Lung (tissue), 12 donors: Measurements from ENCODE around the gene EVI5. TPM values are rescaled to one million over a fixed set of nuclear protein-coding genes. Genes with fewer than 3 reads are reported as not detected.

Experiments
- ATAC-seq: fragments of 200-7000 bp; cut with Tn5 transposase; one replicate; pipeline ENCODE4 v1.9.1; 2020; ENCODE audit warnings: moderate number of reproducible peaks; ENCODE audit not compliant: insufficient read depth, low FRiP score
- DNase-seq, 3 donors: peaks; one replicate each; pipeline ENCODE4 v3.0.0-alpha.2; 2013 to 2017
- H3K27ac ChIP-seq, 2 donors: one replicate each; pipeline ENCODE4 v1.5.1; 2013; ENCODE audit warnings: mild to moderate bottlenecking in 2 of 2, moderate library complexity in 2 of 2, control low read depth in 1 of 2, inconsistent platforms in 1 of 2, low read depth in 1 of 2, low read length in 1 of 2
- H3K27me3 ChIP-seq, 3 donors: one replicate each; pipeline ENCODE4 v1.5.1; 2013; ENCODE audit warnings: low read length in 2 of 3; ENCODE audit not compliant: control insufficient read depth in 3 of 3, insufficient read depth in 3 of 3
- H3K36me3 ChIP-seq, 4 donors: one replicate each; pipeline ENCODE4 v1.5.1; 2013; ENCODE audit warnings: low read length in 4 of 4, mild to moderate bottlenecking in 1 of 4, moderate library complexity in 1 of 4; ENCODE audit not compliant: control insufficient read depth in 4 of 4, insufficient read depth in 4 of 4
- H3K4me1 ChIP-seq, 5 donors: one replicate each; pipeline ENCODE4 v1.5.1; 2013; ENCODE audit warnings: low read length in 5 of 5, mild to moderate bottlenecking in 2 of 5, moderate library complexity in 1 of 5; ENCODE audit not compliant: control insufficient read depth in 5 of 5, insufficient read depth in 5 of 5
- H3K4me3 ChIP-seq: one replicate; pipeline ENCODE4 v1.5.1; 2013; ENCODE audit warnings: mild to moderate bottlenecking, control low read depth, moderate library complexity
- H3K9ac ChIP-seq, 2 donors: one replicate each; pipeline ENCODE4 v1.5.1; 2013; ENCODE audit warnings: low read length in 2 of 2, control low read depth in 1 of 2; ENCODE audit not compliant: insufficient read depth in 1 of 2
- H3K9me3 ChIP-seq, 4 donors: one replicate each; pipeline ENCODE4 v1.5.1; 2013; ENCODE audit warnings: low read length in 3 of 4, mild to moderate bottlenecking in 1 of 4, moderate library complexity in 1 of 4; ENCODE audit not compliant: control insufficient read depth in 4 of 4, insufficient read depth in 3 of 4
- WGBS, 2 donors: extraction: QIAGEN DNeasy Blood & Tissue Kit; methylation state at CpG; one replicate each; pipeline ENCODE4 v1.1.7; 2013; 5-methylcytosine and 5-hydroxymethylcytosine counted together
- polyA plus RNA-seq, 2 donors: library from polyadenylated mRNA; stranded (reverse); fragments of 200-250 nt; gene quantifications; one replicate each; pipeline ENCODE4 v1.2.1, GENCODE V29; 2013
- total RNA-seq, 2 donors: library from RNA; depleted of rRNA in 1 of 2; stranded (reverse); fragments of >200 nt in 1 of 2; gene quantifications; one replicate each; pipeline ENCODE4 v1.2.1, GENCODE V29; 2014 to 2021
- TF ChIP-seq, protein P1 (sequence below): IDR thresholded peaks from 2 replicates; pipeline ENCODE4 v1.5.1; 2012; ENCODE audit warnings: mild to moderate bottlenecking; ENCODE audit errors: control extremely low read depth, extremely low read depth
- donor health status: control.
- donor health status: control.
- donor health status: Bipolar disorder and iron deficiency.
- donor health status: healthy.
- donor health status: DM: yes; HTN: yes; CAD: no.

Gene EVI5
- total and polyA plus RNA-seq, 4 donors: 4.9 to 88.8 (median 25.1) TPM

GRCh38 chr1:92662048-92662447, 122.9 kb downstream of the EVI5 start:
- H3K36me3 ChIP-seq: peaks cover 4 to 16% (median 10%) of the 10 kb centered on the region in 4 donors
- peaks cover 0 to 5% (median under 1%) of the 10 kb centered on the region in 4 donors for H3K9me3 ChIP-seq
- no peak overlapping the region for H3K27ac ChIP-seq
- ATAC-seq (no peak), DNase-seq (no peak)
- no peak overlapping the region for H3K4me3 ChIP-seq
- 61 to 88% methylated on average over 3 of the region's 3 CpGs for whole genome bisulfite sequencing, 2 donors
- H3K9ac ChIP-seq: no peak overlapping the region
- no peaks in the 10 kb centered on the region for H3K27me3 ChIP-seq
- H3K4me1 ChIP-seq: no peaks in the 10 kb centered on the region
- TF ChIP-seq, protein P1, sequence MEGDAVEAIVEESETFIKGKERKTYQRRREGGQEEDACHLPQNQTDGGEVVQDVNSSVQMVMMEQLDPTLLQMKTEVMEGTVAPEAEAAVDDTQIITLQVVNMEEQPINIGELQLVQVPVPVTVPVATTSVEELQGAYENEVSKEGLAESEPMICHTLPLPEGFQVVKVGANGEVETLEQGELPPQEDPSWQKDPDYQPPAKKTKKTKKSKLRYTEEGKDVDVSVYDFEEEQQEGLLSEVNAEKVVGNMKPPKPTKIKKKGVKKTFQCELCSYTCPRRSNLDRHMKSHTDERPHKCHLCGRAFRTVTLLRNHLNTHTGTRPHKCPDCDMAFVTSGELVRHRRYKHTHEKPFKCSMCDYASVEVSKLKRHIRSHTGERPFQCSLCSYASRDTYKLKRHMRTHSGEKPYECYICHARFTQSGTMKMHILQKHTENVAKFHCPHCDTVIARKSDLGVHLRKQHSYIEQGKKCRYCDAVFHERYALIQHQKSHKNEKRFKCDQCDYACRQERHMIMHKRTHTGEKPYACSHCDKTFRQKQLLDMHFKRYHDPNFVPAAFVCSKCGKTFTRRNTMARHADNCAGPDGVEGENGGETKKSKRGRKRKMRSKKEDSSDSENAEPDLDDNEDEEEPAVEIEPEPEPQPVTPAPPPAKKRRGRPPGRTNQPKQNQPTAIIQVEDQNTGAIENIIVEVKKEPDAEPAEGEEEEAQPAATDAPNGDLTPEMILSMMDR: no peak

DNA sequence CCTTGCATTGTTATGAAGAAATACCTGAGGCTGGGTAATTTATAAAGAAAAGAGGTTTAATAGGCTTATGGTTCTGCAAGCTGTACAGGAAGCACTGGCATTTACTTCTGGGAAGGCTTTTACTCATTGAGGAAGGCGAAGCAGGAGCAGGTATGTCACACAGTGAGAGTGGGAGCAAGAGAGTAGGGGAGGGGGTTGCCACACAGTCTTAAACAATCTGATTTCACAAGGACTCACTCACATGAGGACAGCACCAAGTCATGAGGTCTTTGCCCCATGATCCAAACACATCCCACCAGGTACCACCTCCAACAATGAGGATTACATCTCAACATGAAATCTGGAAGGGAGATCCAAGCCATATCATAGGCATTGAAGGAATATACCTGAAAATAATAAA, 127.2 kb downstream of the EVI5 start:
- no peak for DNase-seq
- TF ChIP-seq, protein P1: no peak
- peaks cover 8 to 19% (median 17%) of the 10 kb centered on the region in 4 donors for H3K9me3 ChIP-seq
- no peaks in the 10 kb centered on the region for H3K27me3 ChIP-seq
- no peak overlapping the region for H3K27ac ChIP-seq
- no peak for ATAC-seq
- H3K9ac ChIP-seq: no peak overlapping the region
- no peak overlapping the region for H3K4me3 ChIP-seq
- H3K36me3 ChIP-seq: peaks cover 16 to 20% (median 18%) of the 10 kb centered on the region in 4 donors
- 94 to 96% methylated on average over 1 of the region's 1 CpG for WGBS, 2 donors
- H3K4me1 ChIP-seq: no peaks in the 10 kb centered on the region

DNA sequence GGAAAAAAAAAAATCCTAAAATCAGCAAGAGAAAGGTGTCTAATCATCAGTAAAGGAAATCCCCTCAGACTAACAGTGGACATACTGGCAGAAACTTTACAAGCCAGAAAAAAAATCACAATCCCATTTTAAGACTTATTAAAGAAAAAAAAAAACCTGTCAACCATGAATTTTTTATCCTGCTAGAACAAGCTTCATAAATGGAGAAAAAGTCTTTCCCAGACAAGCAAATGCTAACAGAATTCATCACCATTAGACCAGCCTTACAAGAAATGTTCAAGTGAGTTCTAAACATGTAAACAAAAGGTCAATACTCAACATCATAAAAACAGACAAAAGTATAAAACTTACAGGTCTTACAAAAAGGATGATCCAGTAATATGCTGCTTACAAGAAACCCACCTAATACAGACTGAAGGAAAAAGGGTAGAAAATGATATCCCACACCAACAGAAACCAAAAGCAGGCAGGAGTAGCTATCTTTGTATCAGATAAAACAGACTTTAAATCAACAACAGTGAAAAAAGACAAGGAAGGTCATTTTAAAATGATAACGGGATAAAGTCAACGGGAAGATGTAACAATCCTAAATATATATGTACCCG, 129.6 kb downstream of the EVI5 start:
- H3K27me3 ChIP-seq: no peaks in the 10 kb centered on the region
- no peak overlapping the region for H3K9ac ChIP-seq
- no peak overlapping the region for H3K4me3 ChIP-seq
- H3K4me1 ChIP-seq: no peaks in the 10 kb centered on the region
- no peak overlapping the region for H3K27ac ChIP-seq
- 98 to 99% methylated on average over 3 of the region's 3 CpGs for WGBS, 2 donors
- H3K36me3 ChIP-seq: peaks cover 16 to 20% (median 17%) of the 10 kb centered on the region in 4 donors
- peaks cover 8 to 19% (median 17%) of the 10 kb centered on the region in 4 donors for H3K9me3 ChIP-seq
- peak in 2 of 3 donors; percentile 2 to 9 for DNase-seq
- TF ChIP-seq, protein P1: no peak
- no peak for ATAC-seq
